GM12874 (cell line): ENCODE results near the gene NEK4.

Experiments
- TF ChIP-seq, protein P1 (sequence below): IDR thresholded peaks from 2 replicates; pipeline ENCODE4 v1.5.1; 2011; ENCODE audit warnings: low read depth, mild to moderate bottlenecking, control low read depth, low read length, moderate library complexity; ENCODE audit not compliant: insufficient read depth

NEK4 gene

DNA sequence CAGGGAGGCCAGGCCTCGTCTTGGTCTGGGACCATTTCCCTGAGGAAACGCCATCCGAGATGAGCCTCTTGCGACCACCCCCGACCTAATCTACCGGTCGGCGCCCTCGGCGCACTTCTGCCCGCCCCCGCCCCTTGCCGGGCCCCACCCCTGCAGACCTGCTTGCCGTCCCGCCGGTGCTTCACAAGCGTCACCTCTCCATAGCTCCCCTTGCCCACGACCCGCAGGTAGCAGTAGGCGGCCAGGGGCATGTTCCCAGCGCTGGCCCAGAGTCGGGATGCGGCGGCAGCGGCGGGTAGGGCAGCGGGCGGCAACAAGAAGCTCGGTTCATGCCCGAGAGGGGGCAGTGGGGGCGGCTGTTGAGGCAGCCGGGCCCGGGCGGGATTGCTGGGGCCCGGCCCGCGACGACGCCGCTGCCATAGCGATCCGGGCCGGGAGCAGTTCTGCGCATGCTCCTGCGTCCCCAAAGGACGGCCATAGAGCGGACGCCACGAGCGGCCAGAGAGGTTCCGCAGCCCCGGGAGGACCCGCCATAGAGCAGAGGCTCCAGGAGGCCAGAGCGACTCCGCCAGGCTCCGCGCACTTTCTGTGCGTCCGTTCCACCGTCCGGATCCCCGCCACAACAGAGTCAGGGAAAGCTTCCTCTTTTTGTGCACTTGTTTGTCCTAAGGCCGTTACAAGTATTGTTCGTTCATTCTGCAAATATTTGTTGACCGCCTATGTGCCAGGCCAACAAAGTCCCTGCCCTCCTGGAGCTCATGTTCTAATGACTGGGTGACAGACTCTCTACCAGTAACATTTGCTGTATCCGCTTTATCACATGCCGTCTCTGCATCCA lies at the start of gene NEK4:
Gene NEK4 (minus strand): TSS at position 445 of the 838 bp plus-strand sequence. CDS start 194 bp downstream, at position 251.
- TF ChIP-seq, protein P1, sequence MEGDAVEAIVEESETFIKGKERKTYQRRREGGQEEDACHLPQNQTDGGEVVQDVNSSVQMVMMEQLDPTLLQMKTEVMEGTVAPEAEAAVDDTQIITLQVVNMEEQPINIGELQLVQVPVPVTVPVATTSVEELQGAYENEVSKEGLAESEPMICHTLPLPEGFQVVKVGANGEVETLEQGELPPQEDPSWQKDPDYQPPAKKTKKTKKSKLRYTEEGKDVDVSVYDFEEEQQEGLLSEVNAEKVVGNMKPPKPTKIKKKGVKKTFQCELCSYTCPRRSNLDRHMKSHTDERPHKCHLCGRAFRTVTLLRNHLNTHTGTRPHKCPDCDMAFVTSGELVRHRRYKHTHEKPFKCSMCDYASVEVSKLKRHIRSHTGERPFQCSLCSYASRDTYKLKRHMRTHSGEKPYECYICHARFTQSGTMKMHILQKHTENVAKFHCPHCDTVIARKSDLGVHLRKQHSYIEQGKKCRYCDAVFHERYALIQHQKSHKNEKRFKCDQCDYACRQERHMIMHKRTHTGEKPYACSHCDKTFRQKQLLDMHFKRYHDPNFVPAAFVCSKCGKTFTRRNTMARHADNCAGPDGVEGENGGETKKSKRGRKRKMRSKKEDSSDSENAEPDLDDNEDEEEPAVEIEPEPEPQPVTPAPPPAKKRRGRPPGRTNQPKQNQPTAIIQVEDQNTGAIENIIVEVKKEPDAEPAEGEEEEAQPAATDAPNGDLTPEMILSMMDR, result no peak

DNA sequence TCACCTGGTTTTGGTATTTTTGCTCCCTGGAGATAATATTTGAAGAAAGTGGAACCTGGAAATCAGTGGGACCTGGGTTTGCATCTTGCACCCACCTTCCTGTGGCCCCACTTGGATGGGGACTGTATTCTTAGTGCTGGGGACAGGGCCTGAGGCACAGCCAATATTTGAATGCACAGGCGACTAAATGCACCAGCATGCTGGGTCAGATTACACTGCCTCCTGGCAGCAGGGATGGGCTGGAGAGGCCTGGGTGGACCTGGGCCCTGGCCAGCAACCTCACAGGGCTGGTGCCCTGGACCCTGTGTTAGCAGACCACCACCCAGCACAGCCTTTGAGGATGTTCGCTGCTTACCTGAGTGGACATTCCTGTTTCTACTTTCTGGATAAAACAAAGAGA lies 49.2 kb upstream of the NEK4 start:
- TF ChIP-seq, protein P1, result no peak

DNA sequence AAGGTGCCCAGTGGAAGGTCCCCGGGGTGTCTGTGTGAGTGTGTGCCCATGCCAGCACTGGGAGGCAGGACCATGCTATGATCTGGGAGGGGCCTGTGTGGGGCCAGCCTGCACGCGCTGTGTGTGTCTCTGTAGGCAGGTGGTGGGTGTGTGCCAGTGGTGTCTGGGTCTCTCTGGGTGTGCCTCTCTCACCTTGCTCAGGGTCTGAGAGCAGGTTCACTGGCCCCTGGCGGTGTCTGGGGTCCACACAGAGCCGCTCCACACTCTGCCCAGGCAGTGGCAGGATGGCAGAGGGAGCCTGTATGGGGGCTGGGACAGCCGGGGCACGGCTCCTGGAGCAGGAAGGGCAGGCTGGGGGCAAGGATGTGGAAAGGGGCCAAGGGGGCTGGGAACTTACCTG lies 47.1 kb upstream of the NEK4 start:
- TF ChIP-seq, protein P1, result no peak

DNA sequence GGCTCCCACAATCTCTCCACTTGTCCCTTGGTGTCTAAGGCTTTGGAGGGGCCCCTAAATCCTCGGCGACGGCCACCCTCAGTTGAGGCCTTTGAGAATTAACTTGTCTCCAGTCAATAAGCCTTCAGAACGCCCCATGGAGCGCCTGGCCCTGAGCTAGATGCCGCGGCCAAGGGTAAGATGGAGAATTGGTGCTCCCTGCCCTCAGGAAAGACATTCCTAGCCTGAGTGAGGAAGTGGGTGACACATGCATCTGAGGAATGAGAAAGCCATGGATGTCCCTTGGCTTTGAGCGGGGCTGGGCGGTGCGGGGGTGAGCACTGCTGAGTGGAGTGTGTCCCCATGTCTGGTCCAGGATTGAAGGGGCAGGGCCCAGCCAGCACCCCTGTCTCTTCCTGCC lies 46.5 kb upstream of the NEK4 start:
- TF ChIP-seq, protein P1, result no peak

DNA sequence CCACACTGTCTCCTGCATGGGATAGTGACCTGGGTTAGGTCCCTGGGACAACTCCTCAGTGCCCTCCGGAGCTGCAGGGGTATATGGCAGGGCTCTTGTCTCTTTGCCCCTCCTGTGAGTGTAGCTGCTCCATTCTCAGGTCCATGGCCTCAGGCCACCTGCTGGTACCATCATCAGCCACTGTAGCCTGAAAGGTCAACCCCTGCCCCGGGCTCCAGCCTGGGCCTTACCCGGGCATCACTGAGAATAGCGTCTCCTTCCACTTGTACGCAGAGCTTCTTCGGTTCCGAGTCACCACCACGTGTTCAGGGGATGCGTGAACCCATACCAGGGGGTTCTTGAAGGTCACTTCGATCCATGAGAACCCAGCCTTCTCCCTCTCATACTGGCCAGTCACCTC lies 45.9 kb upstream of the NEK4 start:
- TF ChIP-seq, protein P1, result no peak

DNA sequence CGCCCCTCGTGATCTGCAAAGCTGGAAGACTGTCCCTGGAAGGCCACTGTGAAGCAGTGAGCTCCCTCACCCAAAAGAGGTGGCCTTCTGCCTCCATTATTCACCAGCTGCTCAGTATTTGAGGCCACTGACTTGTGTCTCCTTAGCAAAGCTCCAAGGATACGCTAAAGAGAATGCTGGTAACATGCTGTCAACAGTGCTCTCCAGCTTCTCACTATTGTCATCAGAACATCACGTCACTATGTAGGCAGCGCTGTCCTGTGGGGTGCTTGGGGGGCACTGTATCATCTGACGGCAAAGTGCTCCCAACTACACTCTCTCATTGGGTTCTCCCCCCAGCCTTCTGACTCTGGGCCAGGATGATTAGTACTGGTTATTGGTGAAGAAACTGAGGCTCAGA lies 45.5 kb upstream of the NEK4 start:
- TF ChIP-seq, protein P1, result no peak

DNA sequence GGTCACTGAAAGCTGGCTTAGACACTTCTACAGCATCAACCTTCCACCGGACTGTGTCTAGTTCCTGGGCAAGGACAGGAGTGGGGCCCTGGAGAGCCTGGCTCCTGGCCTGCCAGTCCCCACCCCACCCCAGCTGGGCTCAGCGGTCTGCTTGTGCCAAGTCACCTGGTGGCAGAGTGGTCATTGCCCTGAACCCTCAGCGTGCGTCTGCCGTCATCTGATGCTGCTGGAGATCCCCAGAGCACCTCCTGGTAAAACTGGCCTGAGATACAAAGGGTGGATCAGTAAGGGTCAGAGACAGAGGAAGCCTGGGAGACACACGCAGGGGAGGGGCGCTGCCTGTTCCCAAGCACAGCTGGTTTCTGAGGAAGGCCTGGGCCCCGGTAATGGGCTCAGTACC lies 43.1 kb upstream of the NEK4 start:
- TF ChIP-seq, protein P1, result no peak
